ENCODE measurements around the gene CHMP4B. TPM values are rescaled to one million over a fixed set of nuclear protein-coding genes. Genes with fewer than 3 reads are reported as not detected.

The CHMP4B gene
- total RNA-seq, 4 donors from 2014 or later, result 77.2 to 147 (median 107) TPM

- no peak for DNase-seq
- Histone ChIP-seq H3K4me1 (peaks cover 5 to 75% (median 33%) of the 10 kb centered on the region in 3 donors), H3K36me3 (peaks cover 0 to 25% (median 0%) of the 10 kb centered on the region in 3 donors), H3K9me3 (no peaks in the 10 kb centered on the region), H3K4me3 (no peak overlapping the region), H3K27ac (no peak overlapping the region), H3K27me3 (no peaks in the 10 kb centered on the region)
- WGBS, 2 donors, result 89 to 92% methylated on average over 2 to 5 of the region's 5 CpGs
- TF ChIP-seq CTCF (IDR thresholded peaks at IDR 0.05) (no peak), POLR2A (IDR thresholded peaks at IDR 0.05) (no peak)
- intact Hi-C loops (cut with DNase I), result no loop called here
These were observed 11.8 kb downstream of the CHMP4B start for GRCh38 chr20:33822991-33823390.

- 100% methylated on average over 1 of the region's 1 CpG for WGBS, 2 donors
- no peak for DNase-seq
- no peak overlapping the region for H3K4me3 ChIP-seq
- H3K27ac ChIP-seq, result no peak overlapping the region
- H3K4me1 ChIP-seq, result peaks cover 8 to 75% (median 37%) of the 10 kb centered on the region in 3 donors
- H3K9me3 ChIP-seq, result no peaks in the 10 kb centered on the region
- TF ChIP-seq CTCF (IDR thresholded peaks at IDR 0.05) (no peak), POLR2A (IDR thresholded peaks at IDR 0.05) (no peak)
- no peaks in the 10 kb centered on the region for H3K27me3 ChIP-seq
- intact Hi-C loops (cut with DNase I), result no loop called here
- peaks cover 0 to 14% (median 0%) of the 10 kb centered on the region in 3 donors for H3K36me3 ChIP-seq
These were observed 13.7 kb downstream of the CHMP4B start for GRCh38 chr20:33824852-33825251.

DNA sequence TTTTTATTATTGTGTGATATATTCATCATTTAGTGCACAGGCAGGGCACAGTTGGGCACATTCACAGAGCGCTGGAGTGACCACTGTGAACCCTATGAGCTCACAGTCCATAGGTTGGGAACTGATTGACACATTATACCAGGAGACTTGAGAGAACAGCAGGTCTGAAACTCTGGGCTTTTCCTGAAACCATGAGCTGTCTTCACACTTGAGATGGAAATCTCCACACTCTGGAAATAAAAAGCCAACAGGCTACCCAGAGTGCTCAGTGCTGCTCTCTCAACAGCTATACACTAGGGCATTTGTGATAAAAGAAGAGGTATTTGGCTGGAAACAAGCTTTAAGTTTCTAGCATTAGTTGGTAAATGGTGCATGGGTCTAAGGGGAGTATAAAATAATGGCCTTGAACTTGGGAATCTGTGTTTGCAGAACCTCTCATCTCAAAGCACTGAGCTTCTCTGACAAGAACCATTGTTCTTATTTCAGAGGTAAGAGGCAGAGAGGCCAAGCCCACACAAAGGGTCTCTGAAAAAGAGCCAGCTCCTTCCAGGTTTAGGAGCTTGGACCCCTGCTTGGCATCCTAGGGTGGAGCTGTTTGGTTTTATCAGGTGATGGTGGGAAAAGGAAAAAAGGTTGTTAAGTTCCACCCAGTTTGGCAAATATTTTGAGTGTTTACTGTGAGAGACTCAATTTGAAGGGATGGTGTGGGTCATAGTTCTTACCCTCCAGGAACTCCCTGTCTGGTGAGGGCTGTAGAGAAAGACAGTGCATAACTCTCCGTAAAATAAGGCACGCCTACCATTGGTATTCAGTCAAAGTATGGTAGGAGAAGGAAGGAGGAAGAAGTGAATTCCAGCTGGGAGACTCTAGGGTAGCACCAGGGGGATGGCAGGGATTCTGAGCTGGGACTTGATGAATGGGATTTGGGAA, 14.5 kb downstream of the CHMP4B start:
- Histone ChIP-seq H3K27ac (peak overlapping the region in 2 of 4 donors; percentile 2 to 57), H3K4me1 (peaks cover 14 to 75% (median 44%) of the 10 kb centered on the region in 3 donors), H3K9me3 (no peaks in the 10 kb centered on the region), H3K27me3 (no peaks in the 10 kb centered on the region), H3K4me3 (no peak overlapping the region), H3K36me3 (peaks cover 0 to 14% (median 0%) of the 10 kb centered on the region in 3 donors)
- WGBS, 2 donors, result 79 to 97% methylated on average over 3 of the region's 3 CpGs
- TF ChIP-seq CTCF (IDR thresholded peaks at IDR 0.05), result no peak
- TF ChIP-seq POLR2A (IDR thresholded peaks at IDR 0.05), result no peak
- intact Hi-C loops (cut with DNase I), result no loop called here
- no peak for DNase-seq

- Histone ChIP-seq H3K9me3 (no peaks in the 10 kb centered on the region), H3K4me1 (peaks cover 9 to 77% (median 44%) of the 10 kb centered on the region in 3 donors), H3K27ac (peak overlapping the region in 3 of 4 donors; percentile 2 to 66 (median 57)), H3K36me3 (peaks cover 0 to 14% (median 0%) of the 10 kb centered on the region in 3 donors), H3K4me3 (no peak overlapping the region), H3K27me3 (no peaks in the 10 kb centered on the region)
- TF ChIP-seq POLR2A (IDR thresholded peaks at IDR 0.05), result no peak
- no peak for TF ChIP-seq CTCF (IDR thresholded peaks at IDR 0.05)
- DNase-seq, result no peak
- intact Hi-C loops (cut with DNase I), result no loop called here
- 82 to 84% methylated on average over 5 of the region's 5 CpGs for WGBS, 2 donors
These were observed 15.2 kb downstream of the CHMP4B start for GRCh38 chr20:33826270-33826897.

GRCh38 chr20:33827109-33827508, 16.0 kb downstream of the CHMP4B start:
- intact Hi-C loops (cut with DNase I), result no loop called here
- peak overlapping the region in 2 of 4 donors; percentile 5 to 57 for H3K27ac ChIP-seq
- no peak for DNase-seq
- peaks cover 9 to 83% (median 50%) of the 10 kb centered on the region in 3 donors for H3K4me1 ChIP-seq
- no peak overlapping the region for H3K4me3 ChIP-seq
- no peaks in the 10 kb centered on the region for H3K27me3 ChIP-seq
- WGBS, 2 donors, result 65 to 78% methylated on average over 2 of the region's 2 CpGs
- H3K36me3 ChIP-seq, result peaks cover 0 to 19% (median 0%) of the 10 kb centered on the region in 3 donors
- no peak for TF ChIP-seq POLR2A (IDR thresholded peaks at IDR 0.05)
- no peak for TF ChIP-seq CTCF (IDR thresholded peaks at IDR 0.05)
- no peaks in the 10 kb centered on the region for H3K9me3 ChIP-seq
